Peyer's patch (tissue), 4 donors: ENCODE data around the gene GFY. TPM values are rescaled to one million over a fixed set of nuclear protein-coding genes. Genes with fewer than 3 reads are reported as not detected.

Source experiments
- DNase-seq, 3 donors: peaks; one replicate each; pipeline ENCODE4 v3.0.0-alpha.2; 2017 to 2019
- H3K27ac ChIP-seq, 4 donors: fragments of 200-600 bp; sonication (generic); one replicate each; pipeline ENCODE4 v1.5.1; 2016 to 2019
- H3K27me3 ChIP-seq, 2 donors: fragments of 200-600 bp; sonication (generic); one replicate each; pipeline ENCODE4 v1.5.1; 2019
- H3K36me3 ChIP-seq, 3 donors: fragments of 200-600 bp; sonication (generic); one replicate each; pipeline ENCODE4 v1.5.1; 2016 to 2019
- H3K4me1 ChIP-seq, 4 donors: fragments of 200-600 bp; sonication (generic); one replicate each; pipeline ENCODE4 v1.5.1; 2016 to 2019
- H3K4me3 ChIP-seq, 4 donors: fragments of 200-600 bp; sonication (generic); 1 replicate in 3 of 4; 2 replicates in 1 of 4; pipeline ENCODE4 v1.5.1; 2016 to 2019; ENCODE audit warnings: mild to moderate bottlenecking in 1 of 4
- H3K9me3 ChIP-seq, 4 donors: fragments of 200-600 bp; sonication (generic); one replicate each; pipeline ENCODE4 v1.5.1; 2016 to 2019; ENCODE audit warnings: mild to moderate bottlenecking in 1 of 4
- POLR2A ChIP-seq, 2 donors: fragments of 450-650 bp; IDR thresholded peaks; one replicate each; pipeline ENCODE4 v1.5.1; 2017; ENCODE audit warnings: antibody characterized with exemption in 2 of 2, mild to moderate bottlenecking in 2 of 2, moderate library complexity in 2 of 2
- total RNA-seq, 4 donors: library from RNA; depleted of rRNA; stranded (reverse); fragments of >200 nt; gene quantifications; one replicate each; pipeline ENCODE4 v1.1.0, GENCODE V29; 2016
- TF ChIP-seq, protein P1 (sequence below), 6 experiments: fragments of 450-650 bp in 4 of 6; fragments of 200-600 bp in 2 of 6; sonication (generic) in 1 of 6; IDR thresholded peaks; one replicate each; pipeline ENCODE4 v1.5.1; 2017 to 2019; ENCODE audit warnings: antibody characterized with exemption in 6 of 6, mild to moderate bottlenecking in 3 of 6, moderate library complexity in 1 of 6

GFY gene
- total RNA-seq, 4 donors from 2014 or later: not detected

DNA sequence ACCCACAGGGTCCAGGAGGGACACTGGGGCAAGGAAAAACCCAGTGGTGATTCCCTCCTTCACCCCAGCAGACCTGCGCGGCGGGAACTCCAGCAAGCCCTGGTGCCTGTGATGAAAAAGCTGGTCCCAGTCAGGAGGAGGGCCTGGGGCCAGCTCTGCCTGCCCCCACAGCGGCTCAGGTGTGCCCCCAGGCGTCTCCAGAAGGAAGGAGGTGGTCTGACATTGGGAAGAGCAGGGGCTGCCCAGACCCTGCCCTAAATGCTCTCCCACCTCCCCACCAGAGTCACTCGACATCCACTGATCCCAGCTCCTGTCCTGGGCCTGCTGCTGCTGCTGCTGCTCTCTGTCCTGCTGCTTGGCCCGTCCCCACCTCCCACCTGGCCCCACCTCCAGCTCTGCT lies 8.1 kb upstream of the GFY start:
- Histone ChIP-seq H3K4me1 (peaks cover 0 to 6% (median 4%) of the 10 kb centered on the region in 4 donors), H3K27ac (no peak overlapping the region), H3K36me3 (no peaks in the 10 kb centered on the region), H3K4me3 (no peak overlapping the region), H3K27me3 (peaks cover 0 to 18% of the 10 kb centered on the region in 2 donors), H3K9me3 (no peaks in the 10 kb centered on the region)
- TF ChIP-seq POLR2A (IDR thresholded peaks at IDR 0.05): no peak
- TF ChIP-seq, protein P1, sequence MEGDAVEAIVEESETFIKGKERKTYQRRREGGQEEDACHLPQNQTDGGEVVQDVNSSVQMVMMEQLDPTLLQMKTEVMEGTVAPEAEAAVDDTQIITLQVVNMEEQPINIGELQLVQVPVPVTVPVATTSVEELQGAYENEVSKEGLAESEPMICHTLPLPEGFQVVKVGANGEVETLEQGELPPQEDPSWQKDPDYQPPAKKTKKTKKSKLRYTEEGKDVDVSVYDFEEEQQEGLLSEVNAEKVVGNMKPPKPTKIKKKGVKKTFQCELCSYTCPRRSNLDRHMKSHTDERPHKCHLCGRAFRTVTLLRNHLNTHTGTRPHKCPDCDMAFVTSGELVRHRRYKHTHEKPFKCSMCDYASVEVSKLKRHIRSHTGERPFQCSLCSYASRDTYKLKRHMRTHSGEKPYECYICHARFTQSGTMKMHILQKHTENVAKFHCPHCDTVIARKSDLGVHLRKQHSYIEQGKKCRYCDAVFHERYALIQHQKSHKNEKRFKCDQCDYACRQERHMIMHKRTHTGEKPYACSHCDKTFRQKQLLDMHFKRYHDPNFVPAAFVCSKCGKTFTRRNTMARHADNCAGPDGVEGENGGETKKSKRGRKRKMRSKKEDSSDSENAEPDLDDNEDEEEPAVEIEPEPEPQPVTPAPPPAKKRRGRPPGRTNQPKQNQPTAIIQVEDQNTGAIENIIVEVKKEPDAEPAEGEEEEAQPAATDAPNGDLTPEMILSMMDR (IDR thresholded peaks at IDR 0.05): no peak
- DNase-seq: no peak

DNA sequence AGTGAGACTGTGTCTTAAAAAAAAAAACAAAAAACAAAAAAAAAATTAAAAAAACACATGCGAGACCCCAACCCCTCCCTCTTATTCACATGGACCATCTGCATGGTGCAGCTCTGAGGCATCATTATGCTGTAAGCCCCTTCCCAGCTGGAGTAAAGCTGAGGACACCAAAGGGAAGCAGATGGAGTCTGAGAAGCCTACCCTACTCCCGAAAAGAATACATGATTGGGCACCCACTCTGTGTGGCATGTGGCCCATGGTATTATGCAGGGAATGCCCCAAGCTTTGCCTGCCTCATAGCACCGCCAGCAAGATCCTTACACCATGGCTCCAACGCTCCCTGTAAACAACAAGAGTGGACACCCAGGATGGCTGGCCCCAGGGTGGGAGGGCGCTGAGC lies 6.7 kb upstream of the GFY start:
- H3K36me3 ChIP-seq: no peaks in the 10 kb centered on the region
- H3K4me1 ChIP-seq: peaks cover 3 to 20% (median 16%) of the 10 kb centered on the region in 4 donors
- no peaks in the 10 kb centered on the region for H3K9me3 ChIP-seq
- TF ChIP-seq POLR2A (IDR thresholded peaks at IDR 0.05): no peak
- TF ChIP-seq, protein P1 (IDR thresholded peaks at IDR 0.05): no peak
- DNase-seq: no peak
- no peak overlapping the region for H3K4me3 ChIP-seq
- peaks cover 0 to 32% of the 10 kb centered on the region in 2 donors for H3K27me3 ChIP-seq
- no peak overlapping the region for H3K27ac ChIP-seq

DNA sequence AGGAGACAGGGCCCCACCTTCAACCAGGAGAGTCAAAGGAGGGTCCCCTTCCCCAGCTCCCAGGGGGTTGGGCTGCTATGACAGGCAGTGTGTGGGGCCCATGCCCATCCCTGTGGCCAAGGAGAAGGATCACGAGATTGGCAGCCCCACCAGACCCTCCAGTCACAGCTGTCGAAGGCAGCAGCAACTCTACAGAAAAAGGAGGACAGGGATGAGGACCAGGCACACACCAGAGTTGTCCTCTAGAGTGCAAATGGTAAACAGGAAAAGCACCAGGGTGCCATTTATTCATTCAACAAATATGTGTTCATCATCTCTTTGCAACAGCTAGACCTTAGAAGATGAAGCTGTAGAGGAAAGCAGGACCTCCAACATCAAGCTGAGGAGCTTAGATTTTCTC lies 6.0 kb upstream of the GFY start:
- no peak for DNase-seq
- Histone ChIP-seq H3K27me3 (peaks cover 0 to 39% of the 10 kb centered on the region in 2 donors), H3K36me3 (no peaks in the 10 kb centered on the region), H3K9me3 (no peaks in the 10 kb centered on the region), H3K4me1 (peaks cover 3 to 21% (median 16%) of the 10 kb centered on the region in 4 donors), H3K4me3 (no peak overlapping the region), H3K27ac (no peak overlapping the region)
- TF ChIP-seq POLR2A (IDR thresholded peaks at IDR 0.05): no peak
- TF ChIP-seq, protein P1 (IDR thresholded peaks at IDR 0.05): no peak

DNA sequence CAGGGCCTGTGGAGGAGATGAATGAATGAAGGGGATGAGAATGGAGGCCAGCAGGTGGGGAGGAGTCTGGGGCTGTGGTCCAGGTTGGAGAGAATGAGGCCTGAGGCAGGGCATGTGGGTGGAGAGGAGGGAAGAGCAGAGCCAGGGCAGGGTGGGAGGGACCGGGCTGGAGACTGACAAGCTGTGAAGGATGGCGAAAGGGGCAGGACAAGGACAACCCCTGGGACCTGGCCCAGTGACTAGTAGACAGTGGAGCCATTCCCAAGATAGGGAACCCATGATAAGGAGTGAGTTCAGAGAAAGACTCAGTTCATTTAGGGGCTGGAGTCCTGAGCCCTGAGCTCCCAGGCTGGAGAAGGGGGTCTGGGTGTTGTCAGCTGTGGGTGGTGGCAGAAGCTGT lies 5.0 kb upstream of the GFY start:
- peaks cover 0 to 40% of the 10 kb centered on the region in 2 donors for H3K27me3 ChIP-seq
- peaks cover 3 to 21% (median 16%) of the 10 kb centered on the region in 4 donors for H3K4me1 ChIP-seq
- no peaks in the 10 kb centered on the region for H3K36me3 ChIP-seq
- DNase-seq: peak in 1 of 3 donors; percentile 23
- H3K27ac ChIP-seq: no peak overlapping the region
- no peak overlapping the region for H3K4me3 ChIP-seq
- no peak for TF ChIP-seq POLR2A (IDR thresholded peaks at IDR 0.05)
- TF ChIP-seq, protein P1 (IDR thresholded peaks at IDR 0.05): no peak
- H3K9me3 ChIP-seq: no peaks in the 10 kb centered on the region

DNA sequence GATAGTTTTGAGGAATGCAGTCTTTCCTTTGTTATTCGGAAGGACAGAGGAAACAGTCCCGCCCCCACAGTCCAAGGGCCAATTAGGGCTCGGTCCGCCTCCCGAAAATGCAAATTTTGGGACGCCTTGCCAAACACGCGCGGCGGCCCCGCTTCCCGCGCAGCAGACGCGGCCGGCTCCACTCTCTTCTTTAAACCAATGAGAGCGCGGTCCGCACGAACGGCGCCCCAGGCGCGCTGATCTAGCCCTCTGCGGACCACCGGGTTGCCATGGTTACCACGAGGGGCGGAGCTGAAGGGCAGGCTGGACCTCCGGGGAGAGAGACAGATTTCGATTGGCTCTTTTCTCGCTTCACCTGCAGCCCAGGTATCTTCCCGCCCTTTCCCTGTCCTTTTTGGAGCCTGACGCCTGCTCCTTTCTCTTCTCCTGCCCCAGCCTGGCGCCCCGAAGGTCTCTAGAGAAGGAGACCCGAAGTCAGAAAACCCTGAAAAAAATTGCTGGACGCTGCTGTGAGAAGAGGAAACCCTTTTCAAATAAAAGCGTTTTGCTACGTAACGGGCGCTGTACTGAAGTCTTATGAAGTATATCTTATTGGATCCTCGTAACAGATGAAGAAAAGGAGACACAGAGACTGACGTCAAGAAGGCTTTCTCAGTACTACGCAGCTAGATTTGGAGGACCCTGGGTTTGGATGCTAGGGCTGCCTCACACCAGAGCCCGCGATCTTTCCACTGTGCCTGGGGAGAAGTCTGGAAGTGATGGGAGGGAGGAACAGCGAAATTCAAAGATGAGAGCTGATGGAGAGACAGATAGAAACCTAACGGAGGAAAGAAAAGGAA lies 3.9 kb upstream of the GFY start:
- Histone ChIP-seq H3K9me3 (no peaks in the 10 kb centered on the region), H3K4me3 (peak overlapping the region in 2 of 4 donors; percentile 13 to 31), H3K27ac (no peak overlapping the region), H3K4me1 (peaks cover 3 to 21% (median 16%) of the 10 kb centered on the region in 4 donors), H3K36me3 (no peaks in the 10 kb centered on the region), H3K27me3 (peaks cover 0 to 47% of the 10 kb centered on the region in 2 donors)
- TF ChIP-seq, protein P1 (IDR thresholded peaks at IDR 0.05): no peak
- no peak for TF ChIP-seq POLR2A (IDR thresholded peaks at IDR 0.05)
- peak; percentile 35 to 67 (median 62) for DNase-seq
